GM12873 (cell line): Measurements from ENCODE around the gene GRM5.
A peak's percentile ranks its signal among the peaks of the same experiment; 100 is the strongest.

Source experiments
- TF ChIP-seq, protein P1 (sequence below): IDR thresholded peaks from 2 replicates; pipeline ENCODE4 v1.5.1; 2012; ENCODE audit warnings: low read depth, mild to moderate bottlenecking, moderate library complexity, low read length, control low read depth; ENCODE audit not compliant: insufficient read depth; ENCODE audit errors: missing control alignments

The GRM5 gene

DNA sequence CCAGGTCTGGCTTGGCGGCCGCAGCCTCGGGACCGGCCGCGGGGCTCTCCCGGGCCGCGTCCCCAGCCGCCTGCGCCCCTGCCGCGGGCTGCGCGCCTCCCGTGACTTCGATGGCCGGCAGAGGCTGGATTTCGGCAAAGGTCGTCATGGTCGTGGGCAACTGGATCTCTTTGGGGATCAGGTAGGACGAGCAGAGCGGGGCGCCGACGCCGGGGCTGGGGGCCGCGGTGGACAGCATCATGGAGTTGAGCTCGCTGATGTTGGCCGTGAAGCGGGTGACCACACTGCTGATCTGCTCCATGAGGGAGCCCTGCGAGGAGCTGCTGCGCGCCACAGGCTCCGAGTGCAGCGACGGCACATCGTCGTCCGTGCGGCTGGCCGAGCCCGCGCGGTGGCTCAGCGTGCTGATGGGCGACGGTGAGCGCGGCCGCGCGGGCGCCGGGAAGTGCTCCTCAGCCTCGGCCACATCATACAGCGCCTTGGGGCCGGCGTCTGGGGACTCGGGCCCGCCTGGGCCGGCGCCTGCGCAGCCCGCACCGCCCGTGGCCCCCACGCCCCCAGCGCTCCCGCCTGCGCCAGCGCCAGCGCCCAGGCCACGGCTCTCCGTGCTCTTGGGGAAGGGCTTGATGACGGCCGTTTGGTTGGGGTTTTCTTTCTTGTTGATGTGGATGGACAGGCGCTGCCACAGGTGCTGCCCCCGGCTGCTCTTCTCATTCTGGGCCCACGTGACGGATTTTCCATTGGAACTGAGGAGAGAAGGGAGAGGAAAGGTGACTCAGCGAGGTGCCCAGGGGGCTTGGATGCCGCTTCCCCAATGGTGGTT, 556.8 kb downstream of the GRM5 start:
- TF ChIP-seq, protein P1, sequence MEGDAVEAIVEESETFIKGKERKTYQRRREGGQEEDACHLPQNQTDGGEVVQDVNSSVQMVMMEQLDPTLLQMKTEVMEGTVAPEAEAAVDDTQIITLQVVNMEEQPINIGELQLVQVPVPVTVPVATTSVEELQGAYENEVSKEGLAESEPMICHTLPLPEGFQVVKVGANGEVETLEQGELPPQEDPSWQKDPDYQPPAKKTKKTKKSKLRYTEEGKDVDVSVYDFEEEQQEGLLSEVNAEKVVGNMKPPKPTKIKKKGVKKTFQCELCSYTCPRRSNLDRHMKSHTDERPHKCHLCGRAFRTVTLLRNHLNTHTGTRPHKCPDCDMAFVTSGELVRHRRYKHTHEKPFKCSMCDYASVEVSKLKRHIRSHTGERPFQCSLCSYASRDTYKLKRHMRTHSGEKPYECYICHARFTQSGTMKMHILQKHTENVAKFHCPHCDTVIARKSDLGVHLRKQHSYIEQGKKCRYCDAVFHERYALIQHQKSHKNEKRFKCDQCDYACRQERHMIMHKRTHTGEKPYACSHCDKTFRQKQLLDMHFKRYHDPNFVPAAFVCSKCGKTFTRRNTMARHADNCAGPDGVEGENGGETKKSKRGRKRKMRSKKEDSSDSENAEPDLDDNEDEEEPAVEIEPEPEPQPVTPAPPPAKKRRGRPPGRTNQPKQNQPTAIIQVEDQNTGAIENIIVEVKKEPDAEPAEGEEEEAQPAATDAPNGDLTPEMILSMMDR = no peak

DNA sequence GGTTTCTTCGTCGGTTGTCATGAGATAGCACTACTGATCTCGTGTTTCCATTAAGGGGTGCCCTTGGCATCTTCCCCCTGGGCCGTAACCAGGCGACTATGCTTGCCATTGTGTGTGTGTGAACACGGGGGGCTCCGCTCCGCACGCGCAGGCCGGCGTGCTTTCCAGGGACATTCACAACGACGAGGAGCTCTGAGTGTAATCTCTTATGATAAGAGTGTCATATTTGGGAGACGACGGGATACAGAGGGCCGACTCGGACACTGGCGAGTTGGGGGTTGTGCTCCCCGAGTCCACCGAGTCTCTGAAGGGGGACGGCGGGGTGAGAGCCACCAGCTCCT, 557.4 kb downstream of the GRM5 start:
- TF ChIP-seq, protein P1 = no peak

DNA sequence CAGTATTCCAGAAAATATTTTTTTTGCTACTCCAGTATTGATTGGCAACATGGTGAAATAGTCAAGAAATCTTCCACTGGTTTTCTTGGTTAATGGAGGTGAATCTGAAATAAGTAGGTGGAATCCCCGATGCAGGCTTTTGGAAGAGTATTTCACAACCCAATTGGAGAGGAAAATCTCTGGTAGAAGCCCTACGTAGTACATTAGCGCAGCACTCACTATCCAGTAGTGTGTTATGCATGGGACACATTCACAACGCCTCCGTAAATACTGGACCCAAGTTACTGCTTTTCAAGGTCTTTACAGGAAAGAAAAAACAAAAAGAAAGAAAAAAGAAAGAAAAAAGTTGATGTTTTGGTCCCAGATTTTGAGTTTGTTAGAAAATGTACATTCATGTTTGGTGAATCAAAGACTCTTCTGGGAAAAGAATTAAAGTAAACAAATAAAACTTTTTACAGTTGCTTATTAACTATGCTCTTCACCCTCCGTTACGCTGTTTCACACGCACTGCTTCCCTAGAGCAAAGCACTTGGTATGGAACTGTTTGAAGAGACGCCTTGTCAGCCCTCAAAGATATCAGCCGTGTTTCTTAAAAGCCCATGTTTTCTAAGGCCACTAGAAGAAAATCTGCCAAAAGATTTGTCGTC, 557.9 kb downstream of the GRM5 start:
- TF ChIP-seq, protein P1 = no peak

DNA sequence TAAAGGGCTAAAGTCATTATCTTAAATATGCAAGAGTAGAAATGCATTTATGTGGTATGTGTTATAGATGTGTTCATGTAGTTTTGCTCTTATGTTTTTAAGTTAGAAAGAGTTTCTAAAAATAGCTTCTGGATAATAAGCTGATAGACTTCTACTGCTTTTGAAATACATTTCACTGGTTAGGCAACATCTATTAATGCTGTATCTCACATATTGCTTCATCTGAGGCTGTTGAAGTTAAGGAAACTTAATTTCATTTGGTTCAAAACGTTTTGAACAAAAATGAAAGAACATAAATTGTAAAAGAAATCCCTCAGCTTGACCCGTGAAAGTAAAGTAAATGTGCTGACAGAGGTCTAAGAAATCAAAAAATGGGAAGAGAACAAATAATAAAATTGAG, 564.2 kb downstream of the GRM5 start:
- TF ChIP-seq, protein P1 = no peak

DNA sequence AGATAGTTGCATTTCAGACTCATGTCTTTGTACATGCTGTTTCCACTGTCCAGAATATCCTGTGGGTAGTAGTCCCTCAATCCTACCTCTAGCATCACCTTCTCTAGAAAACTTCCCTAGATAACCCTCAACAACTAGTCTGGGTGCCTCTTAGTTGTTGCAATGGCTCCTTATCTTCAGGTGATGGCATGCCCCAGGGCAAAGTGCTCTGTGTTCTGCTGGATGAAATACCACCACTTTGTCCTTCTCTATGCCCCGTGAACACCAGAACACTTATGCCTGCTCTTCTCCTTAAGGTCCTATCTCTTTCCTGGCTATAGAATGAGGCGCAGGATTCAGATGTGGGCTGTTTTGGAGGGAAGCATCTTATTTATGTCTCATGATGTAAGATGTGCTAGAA, 569.9 kb downstream of the GRM5 start:
- TF ChIP-seq, protein P1 = no peak

DNA sequence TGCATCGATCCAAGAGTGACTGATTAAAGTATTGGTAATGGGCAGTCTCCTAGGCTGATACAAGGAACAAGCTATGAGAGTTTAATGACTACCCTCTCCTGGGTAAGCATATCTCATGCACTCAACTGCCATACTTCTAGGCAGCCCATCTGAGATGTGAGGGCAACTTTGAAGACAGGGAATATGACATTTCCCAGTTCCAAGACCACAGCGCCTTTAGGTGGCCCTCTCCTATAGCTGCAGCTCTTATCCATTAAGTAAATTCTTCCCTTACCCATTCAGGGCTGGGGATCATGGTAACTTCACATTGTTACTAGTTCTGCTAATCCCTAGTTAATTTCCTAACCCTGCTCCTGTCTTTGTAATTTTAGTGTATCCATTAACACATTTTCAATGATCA, 570.9 kb downstream of the GRM5 start:
- TF ChIP-seq, protein P1 = peak; percentile 8

DNA sequence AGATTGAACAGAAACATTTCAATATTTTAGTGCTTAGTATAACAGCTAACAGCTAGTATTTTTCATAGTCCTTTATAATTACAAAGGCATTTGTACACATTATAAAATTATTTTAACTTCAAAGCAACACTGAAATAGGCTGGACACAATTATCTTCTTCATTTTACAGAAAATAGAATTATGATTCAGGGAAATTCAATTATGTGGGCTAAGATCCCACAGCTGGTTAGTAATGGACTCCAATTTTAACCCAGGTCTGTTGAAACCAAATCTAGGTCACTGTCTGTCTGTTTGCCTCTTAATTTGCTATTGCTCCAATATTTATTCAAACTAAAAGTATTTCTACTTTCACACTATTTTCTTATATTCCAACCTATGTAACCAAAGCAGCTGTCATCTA, 574.1 kb downstream of the GRM5 start:
- TF ChIP-seq, protein P1 = no peak
